LNCaP clone FGC (cell line): ENCODE measurements around the gene RAD51B.

Experiments
- DNase-seq: peaks from one replicate; pipeline ENCODE4 v3.0.0-alpha.2; 2011; ENCODE audit warnings: low read depth
- H3K4me3 ChIP-seq: 2 replicates; pipeline ENCODE4 v1.5.1; 2011; ENCODE audit warnings: mild to moderate bottlenecking, low read depth, low read length, control low read depth
- TF ChIP-seq, protein P1 (sequence below): IDR thresholded peaks from 2 replicates; pipeline ENCODE4 v1.5.1; 2012; ENCODE audit warnings: mild to moderate bottlenecking; ENCODE audit not compliant: control insufficient read depth, insufficient read depth; ENCODE audit errors: extremely low read depth

RAD51B gene

DNA sequence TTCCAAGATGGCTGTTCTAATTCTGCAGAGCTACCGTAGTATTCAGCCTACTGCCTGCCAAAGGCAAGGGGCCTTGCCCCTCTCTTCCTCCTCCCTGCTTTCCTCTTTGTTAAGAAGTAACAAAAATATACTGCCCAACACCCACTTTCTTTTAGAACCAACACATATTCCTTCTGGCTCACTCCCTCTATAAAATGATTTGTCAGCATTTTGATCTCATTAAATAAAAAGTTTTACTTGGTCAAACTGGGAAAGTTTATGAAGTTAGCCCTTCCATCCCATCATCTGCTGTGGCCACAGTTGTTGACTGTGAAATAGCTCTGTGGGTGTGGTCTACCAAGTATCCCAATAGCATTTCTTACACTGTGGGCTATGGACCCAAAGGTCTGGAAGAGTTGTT, 500.9 kb downstream of the RAD51B start:
- H3K4me3 ChIP-seq: no peak overlapping the region
- TF ChIP-seq, protein P1, sequence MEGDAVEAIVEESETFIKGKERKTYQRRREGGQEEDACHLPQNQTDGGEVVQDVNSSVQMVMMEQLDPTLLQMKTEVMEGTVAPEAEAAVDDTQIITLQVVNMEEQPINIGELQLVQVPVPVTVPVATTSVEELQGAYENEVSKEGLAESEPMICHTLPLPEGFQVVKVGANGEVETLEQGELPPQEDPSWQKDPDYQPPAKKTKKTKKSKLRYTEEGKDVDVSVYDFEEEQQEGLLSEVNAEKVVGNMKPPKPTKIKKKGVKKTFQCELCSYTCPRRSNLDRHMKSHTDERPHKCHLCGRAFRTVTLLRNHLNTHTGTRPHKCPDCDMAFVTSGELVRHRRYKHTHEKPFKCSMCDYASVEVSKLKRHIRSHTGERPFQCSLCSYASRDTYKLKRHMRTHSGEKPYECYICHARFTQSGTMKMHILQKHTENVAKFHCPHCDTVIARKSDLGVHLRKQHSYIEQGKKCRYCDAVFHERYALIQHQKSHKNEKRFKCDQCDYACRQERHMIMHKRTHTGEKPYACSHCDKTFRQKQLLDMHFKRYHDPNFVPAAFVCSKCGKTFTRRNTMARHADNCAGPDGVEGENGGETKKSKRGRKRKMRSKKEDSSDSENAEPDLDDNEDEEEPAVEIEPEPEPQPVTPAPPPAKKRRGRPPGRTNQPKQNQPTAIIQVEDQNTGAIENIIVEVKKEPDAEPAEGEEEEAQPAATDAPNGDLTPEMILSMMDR: no peak
- DNase-seq: no peak

DNA sequence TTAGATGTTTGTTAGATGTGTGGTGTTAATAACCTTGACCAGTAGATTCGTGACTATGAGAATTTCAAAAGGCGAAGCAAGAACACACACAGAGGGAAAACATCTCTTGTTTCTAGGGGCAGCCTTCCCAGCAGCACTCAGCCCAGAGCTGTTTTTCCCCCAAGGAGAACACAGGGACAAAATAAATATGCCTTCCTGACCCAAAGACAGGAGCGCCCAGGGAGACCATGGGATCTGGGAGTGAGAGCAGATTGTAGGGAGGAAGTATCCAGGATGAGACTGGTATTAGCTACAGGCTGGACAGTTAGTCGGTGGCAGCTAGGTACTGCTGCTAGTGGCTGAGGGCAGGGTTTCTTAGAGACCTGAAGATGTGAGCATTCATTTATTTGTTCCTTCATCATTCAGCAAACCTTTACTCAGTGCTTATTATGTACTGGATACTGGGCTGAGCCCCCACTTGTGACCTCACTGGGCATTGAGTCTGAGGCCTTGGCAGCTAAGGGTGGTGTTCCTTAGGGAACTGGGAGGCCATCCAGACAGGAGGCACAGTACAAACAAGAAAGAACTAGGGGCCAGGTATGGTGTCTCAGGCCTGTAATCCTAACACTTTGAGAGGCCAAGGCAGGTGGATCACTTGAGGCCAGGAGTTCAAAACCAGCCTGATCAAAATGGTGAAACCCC, 503.5 kb downstream of the RAD51B start:
- TF ChIP-seq, protein P1: no peak
- no peak overlapping the region for H3K4me3 ChIP-seq
- DNase-seq: peak; percentile 77

DNA sequence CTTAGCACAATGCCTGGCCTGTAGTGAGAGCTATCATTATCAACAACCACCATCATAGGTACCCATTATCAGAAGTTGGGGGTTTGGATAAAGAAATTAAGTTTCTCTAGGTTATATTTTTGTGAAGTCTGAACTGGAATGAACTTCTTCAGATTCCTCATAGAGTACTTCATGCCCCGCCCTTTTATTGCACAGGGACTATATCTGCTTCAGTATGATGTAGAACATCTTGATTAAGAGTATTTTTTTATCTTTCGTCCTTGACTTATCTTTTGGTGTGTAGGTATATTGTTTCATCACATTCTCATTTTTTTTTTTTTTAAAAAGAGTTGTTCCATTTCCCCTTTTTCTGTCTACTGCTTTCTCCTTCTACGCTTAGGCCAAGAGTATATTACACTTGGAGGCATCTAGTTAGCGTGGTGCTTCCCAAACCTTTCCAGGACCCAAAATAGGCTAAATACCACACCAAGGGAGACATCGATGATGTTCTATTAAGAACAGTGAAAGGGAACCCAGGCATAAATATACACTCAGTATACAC, 505.8 kb downstream of the RAD51B start:
- no peak for DNase-seq
- TF ChIP-seq, protein P1: no peak
- no peak overlapping the region for H3K4me3 ChIP-seq

DNA sequence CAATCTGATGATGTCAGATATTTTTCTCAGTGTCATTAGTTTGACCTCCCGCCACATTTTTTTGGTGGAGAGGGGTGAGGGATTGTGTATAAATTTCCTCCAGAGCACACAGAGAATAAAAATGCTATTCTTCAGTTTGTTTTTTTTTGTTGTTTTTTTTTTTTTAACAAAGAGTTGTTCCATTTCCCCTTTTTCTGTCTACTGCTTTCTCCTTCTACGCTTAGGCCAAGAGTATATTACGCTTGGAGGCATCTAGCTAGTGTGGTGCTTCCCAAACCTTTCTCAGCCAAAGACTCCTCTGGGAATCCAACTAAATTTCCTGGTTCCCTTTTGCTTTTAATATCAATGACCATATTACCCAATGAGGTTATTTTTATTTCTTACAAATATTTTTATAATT, 507.7 kb downstream of the RAD51B start:
- TF ChIP-seq, protein P1: no peak
- H3K4me3 ChIP-seq: no peak overlapping the region
- no peak for DNase-seq

DNA sequence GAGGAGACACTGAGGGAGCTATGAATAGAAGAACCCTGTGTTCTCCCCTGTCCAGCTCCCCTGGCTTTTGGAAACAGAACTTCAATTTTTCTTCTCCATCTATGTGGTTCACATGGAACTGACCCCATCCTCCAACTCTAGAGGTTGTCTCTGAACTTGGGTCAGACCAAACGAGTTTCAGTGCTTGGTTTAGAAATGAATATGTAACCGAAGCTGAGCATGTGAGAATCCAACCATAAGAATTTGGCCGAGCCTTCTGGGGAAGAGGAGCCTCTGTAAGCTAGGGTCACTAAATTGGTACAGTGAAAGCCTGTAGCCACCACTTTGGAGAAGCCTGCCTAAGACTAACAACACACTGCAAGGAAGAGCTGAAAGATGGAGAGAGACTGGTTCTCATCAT, 508.9 kb downstream of the RAD51B start:
- no peak for DNase-seq
- TF ChIP-seq, protein P1: no peak

DNA sequence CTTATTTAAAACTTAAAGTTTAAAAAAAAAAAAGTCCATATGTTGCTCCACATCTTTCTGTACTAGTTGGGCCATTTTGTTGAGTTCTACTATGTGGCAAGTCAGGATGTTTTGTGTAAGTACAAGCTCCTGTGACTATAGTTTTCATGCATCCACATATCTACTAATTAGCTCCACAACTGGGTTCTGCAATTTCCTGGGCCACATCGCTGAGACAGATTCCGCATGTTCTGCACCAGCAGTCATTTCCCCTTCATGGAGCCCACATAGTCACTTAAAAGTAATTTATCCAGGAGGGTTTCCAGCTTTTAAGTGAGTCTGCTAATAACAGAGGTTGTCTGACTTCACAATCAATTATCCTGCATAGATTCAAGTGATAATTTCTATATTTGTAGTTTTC, 511.8 kb downstream of the RAD51B start:
- TF ChIP-seq, protein P1: no peak
- DNase-seq: no peak
- no peak overlapping the region for H3K4me3 ChIP-seq

More for the DNA sequence above, 508.9 kb downstream of the RAD51B start:
- H3K4me3 ChIP-seq: no peak overlapping the region

DNA sequence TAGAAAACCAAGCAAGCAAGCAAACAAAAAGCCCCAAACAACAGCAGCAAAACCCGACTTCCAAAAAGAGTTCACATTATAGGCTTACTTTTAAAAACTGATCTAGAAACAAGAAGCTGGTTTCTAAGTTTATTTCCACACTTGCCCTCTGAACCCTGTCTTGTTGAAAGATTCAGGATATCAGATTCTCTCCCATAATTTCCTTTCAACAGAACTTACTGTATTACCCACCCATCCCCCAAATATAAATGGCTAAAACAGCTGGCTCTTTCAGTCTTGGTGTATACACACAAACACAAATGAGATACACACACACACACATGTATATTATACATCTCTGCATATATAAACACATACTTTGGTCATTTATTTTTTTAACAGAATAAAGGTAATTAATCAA, 512.4 kb downstream of the RAD51B start:
- TF ChIP-seq, protein P1: no peak
- no peak overlapping the region for H3K4me3 ChIP-seq
- no peak for DNase-seq
